Ascending aorta (tissue), 2 donors: ENCODE data around the gene EID2B. TPM values are rescaled to one million over a fixed set of nuclear protein-coding genes. Genes with fewer than 3 reads are reported as not detected.

Experiments
- DNase-seq, 2 donors: peaks; one replicate each; pipeline ENCODE4 v3.0.0-alpha.2; 2019; ENCODE audit warnings: low spot score in 2 of 2
- H3K27ac ChIP-seq, 2 donors: fragments of 200-600 bp; sonication (generic); one replicate each; pipeline ENCODE4 v1.5.1; 2016 to 2017; ENCODE audit warnings: mild to moderate bottlenecking in 1 of 2
- H3K27me3 ChIP-seq: fragments of 200-600 bp; sonication (generic); one replicate; pipeline ENCODE4 v1.5.1; 2017
- H3K36me3 ChIP-seq, 2 donors: fragments of 200-600 bp; sonication (generic); one replicate each; pipeline ENCODE4 v1.5.1; 2016
- H3K4me1 ChIP-seq, 2 donors: fragments of 200-600 bp; sonication (generic); one replicate each; pipeline ENCODE4 v1.5.1; 2016 to 2017; ENCODE audit warnings: mild to moderate bottlenecking in 1 of 2
- H3K4me3 ChIP-seq, 2 donors: fragments of 200-600 bp; sonication (generic); one replicate each; pipeline ENCODE4 v1.5.1; 2016 to 2017; ENCODE audit warnings: mild to moderate bottlenecking in 1 of 2
- H3K9me3 ChIP-seq, 2 donors: fragments of 200-600 bp; sonication (generic); one replicate each; pipeline ENCODE4 v1.5.1; 2016
- CTCF ChIP-seq, 3 experiments: fragments of 200-600 bp in 2 of 3; fragments of 450-650 bp in 1 of 3; sonication (generic) in 2 of 3; IDR thresholded peaks; one replicate each; pipeline ENCODE4 v1.5.1; 2016 to 2019; ENCODE audit warnings: antibody characterized with exemption in 3 of 3, mild to moderate bottlenecking in 1 of 3, moderate library complexity in 1 of 3
- intact Hi-C: fragments of 100-400 bp; cut with DNase I; formaldehyde crosslinking; loops from one replicate; pipeline ENCODE4 v1.15.1; 2023
- total RNA-seq: library from RNA; depleted of rRNA; stranded (reverse); fragments of >200 nt; gene quantifications from one replicate; pipeline ENCODE4 v1.1.0, GENCODE V29; 2016

Gene EID2B
- total RNA-seq, 1 donor from 2014 or later, result not detected

- Histone ChIP-seq H3K27ac (no peak overlapping the region), H3K36me3 (no peaks in the 10 kb centered on the region), H3K4me3 (peak overlapping the region; percentile 33 to 55), H3K4me1 (peaks cover 0 to 3% of the 10 kb centered on the region in 2 donors), H3K27me3 (peaks cover 17% of the 10 kb centered on the region), H3K9me3 (no peaks in the 10 kb centered on the region)
- DNase-seq, result no peak
- no peak for TF ChIP-seq CTCF (IDR thresholded peaks at IDR 0.05)
- intact Hi-C loops, result no loop called here
Observed at GRCh38 chr19:39506598-39506943, 26.1 kb downstream of the EID2B start.

DNA sequence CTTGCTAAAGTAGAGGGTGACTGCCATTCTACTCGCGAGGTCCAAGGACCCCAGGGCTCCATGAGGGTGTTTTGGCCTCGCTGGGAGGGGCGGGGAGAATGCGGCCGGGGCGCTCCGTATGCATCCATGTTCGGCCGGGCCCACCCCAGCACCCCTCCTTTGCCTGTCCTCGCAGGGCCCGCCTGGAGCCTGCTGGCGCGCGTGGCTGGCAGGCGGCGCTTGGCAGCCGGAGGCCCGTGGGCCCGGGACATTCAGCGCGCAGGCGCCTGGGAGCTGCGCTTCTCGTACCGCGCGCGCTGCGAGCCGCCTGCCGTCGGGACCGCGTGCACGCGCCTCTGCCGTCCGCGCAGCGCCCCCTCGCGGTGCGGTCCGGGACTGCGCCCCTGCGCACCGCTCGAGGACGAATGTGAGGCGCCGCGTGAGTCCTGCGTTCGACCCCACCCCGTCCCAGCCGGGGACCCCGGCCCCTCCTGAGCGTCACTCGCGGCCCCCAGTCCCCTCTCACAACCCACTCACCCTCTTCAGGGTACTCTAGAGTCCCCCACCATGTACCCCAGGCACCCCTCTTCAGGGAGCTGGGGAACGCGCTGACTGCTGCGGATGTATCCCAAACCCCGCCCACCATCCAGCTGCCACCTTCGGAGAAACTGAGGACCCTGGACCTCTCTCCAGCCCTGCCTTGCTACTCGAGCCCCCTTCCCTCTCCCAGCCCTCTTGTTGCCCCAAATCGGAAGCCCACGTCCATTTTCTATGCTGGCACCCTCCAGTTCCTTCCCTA, 29.8 kb downstream of the EID2B start:
- intact Hi-C loops, result no loop called here
- no peak overlapping the region for H3K27ac ChIP-seq
- peaks cover 12% of the 10 kb centered on the region for H3K27me3 ChIP-seq
- H3K9me3 ChIP-seq, result no peaks in the 10 kb centered on the region
- H3K4me3 ChIP-seq, result no peak overlapping the region
- DNase-seq, result peak in 1 of 2 donors; percentile 65
- peak; percentile 42 to 64 (median 46) for TF ChIP-seq CTCF (IDR thresholded peaks at IDR 0.05)
- peaks cover 0 to 7% of the 10 kb centered on the region in 2 donors for H3K4me1 ChIP-seq
- H3K36me3 ChIP-seq, result no peaks in the 10 kb centered on the region

- peaks cover 0 to 8% of the 10 kb centered on the region in 2 donors for H3K4me1 ChIP-seq
- no peaks in the 10 kb centered on the region for H3K36me3 ChIP-seq
- H3K27me3 ChIP-seq, result peaks cover 6% of the 10 kb centered on the region
- intact Hi-C loops, result no loop called here
- H3K27ac ChIP-seq, result no peak overlapping the region
- H3K9me3 ChIP-seq, result no peaks in the 10 kb centered on the region
- TF ChIP-seq CTCF (IDR thresholded peaks at IDR 0.05), result no peak
- DNase-seq, result no peak
- H3K4me3 ChIP-seq, result no peak overlapping the region
Observed at GRCh38 chr19:39501340-39501739, 31.3 kb downstream of the EID2B start.

DNA sequence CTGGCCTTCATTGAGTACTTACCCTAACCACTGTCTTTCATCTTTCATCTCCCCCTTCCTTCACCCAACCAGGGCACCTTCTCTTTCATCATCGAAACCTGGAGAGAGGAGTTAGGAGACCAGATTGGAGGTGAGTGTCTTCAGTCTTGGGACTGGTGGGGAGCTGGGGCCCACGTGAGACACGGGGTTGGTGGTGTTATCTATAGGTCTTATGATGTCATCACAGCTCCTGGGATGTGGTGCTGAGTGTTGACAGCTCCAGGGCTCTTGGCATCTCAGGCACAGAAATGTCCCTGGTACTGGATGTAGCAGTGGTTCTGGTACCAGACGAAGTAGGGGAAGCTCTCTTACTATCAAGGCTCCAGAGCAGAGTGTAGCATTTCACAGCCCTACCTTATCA, 32.1 kb downstream of the EID2B start:
- H3K4me1 ChIP-seq, result peaks cover 0 to 8% of the 10 kb centered on the region in 2 donors
- intact Hi-C loops, result no loop called here
- no peak for TF ChIP-seq CTCF (IDR thresholded peaks at IDR 0.05)
- H3K27me3 ChIP-seq, result peaks cover 3% of the 10 kb centered on the region
- H3K27ac ChIP-seq, result no peak overlapping the region
- H3K4me3 ChIP-seq, result no peak overlapping the region
- DNase-seq, result no peak
- no peaks in the 10 kb centered on the region for H3K9me3 ChIP-seq
- no peaks in the 10 kb centered on the region for H3K36me3 ChIP-seq

GRCh38 chr19:39499932-39500331, 32.7 kb downstream of the EID2B start:
- no peak for DNase-seq
- Histone ChIP-seq H3K9me3 (no peaks in the 10 kb centered on the region), H3K4me1 (peaks cover 0 to 8% of the 10 kb centered on the region in 2 donors), H3K27me3 (no peaks in the 10 kb centered on the region), H3K4me3 (no peak overlapping the region), H3K36me3 (no peaks in the 10 kb centered on the region), H3K27ac (no peak overlapping the region)
- no peak for TF ChIP-seq CTCF (IDR thresholded peaks at IDR 0.05)
- intact Hi-C loops, result no loop called here
